ENCODE results near the gene LRP6. TPM values are rescaled to one million over a fixed set of nuclear protein-coding genes. Genes with fewer than 3 reads are reported as not detected.
"Not testable (repeated sequence)": the region's sequence is repeated elsewhere in the genome, so short reads cannot be mapped to it uniquely, and the experiment has no call there.

Gene LRP6
- total RNA-seq, 4 donors from 2014 or later = 15.1 to 25.9 (median 22.0) TPM

- ATAC-seq (ENCODE audit: low FRiP score) (no peak), DNase-seq (ENCODE audit: low spot score) (no peak)
- no peak for TF ChIP-seq CTCF (IDR thresholded peaks at IDR 0.05)
Measured at GRCh38 chr12:12128670-12129069, 138.2 kb downstream of the LRP6 start.

GRCh38 chr12:12127304-12127703, 139.5 kb downstream of the LRP6 start:
- no peak for ATAC-seq (ENCODE audit: low FRiP score)
- no peak for TF ChIP-seq CTCF (IDR thresholded peaks at IDR 0.05)
- DNase-seq (ENCODE audit: low spot score) = no peak

- TF ChIP-seq CTCF (IDR thresholded peaks at IDR 0.05) = no peak
- DNase-seq (ENCODE audit: low spot score) (no peak), ATAC-seq (ENCODE audit: low FRiP score) (no peak)
Measured at GRCh38 chr12:12126551-12126950, 140.3 kb downstream of the LRP6 start.

GRCh38 chr12:12123036-12123604, 143.7 kb downstream of the LRP6 start:
- TF ChIP-seq CTCF (IDR thresholded peaks at IDR 0.05) = no peak
- no peak for DNase-seq (ENCODE audit: low spot score)
- no peak for ATAC-seq (ENCODE audit: low FRiP score)

GRCh38 chr12:12121061-12121460, 145.8 kb downstream of the LRP6 start:
- no peak for ATAC-seq (ENCODE audit: low FRiP score)
- no peak for TF ChIP-seq CTCF (IDR thresholded peaks at IDR 0.05)
- DNase-seq (ENCODE audit: low spot score) = no peak

- no peak for TF ChIP-seq CTCF (IDR thresholded peaks at IDR 0.05)
- ATAC-seq (ENCODE audit: low FRiP score) (no peak), DNase-seq (ENCODE audit: low spot score) (no peak)
Measured at GRCh38 chr12:12116677-12117076, 150.2 kb downstream of the LRP6 start.

GRCh38 chr12:12115514-12115913, 151.3 kb downstream of the LRP6 start:
- DNase-seq (ENCODE audit: low spot score) (no peak), ATAC-seq (ENCODE audit: low FRiP score) (no peak)
- TF ChIP-seq CTCF (IDR thresholded peaks at IDR 0.05) = no peak

GRCh38 chr12:12110923-12111555, 155.8 kb downstream of the LRP6 start:
- not testable (repeated sequence) for DNase-seq (ENCODE audit: low spot score); ATAC-seq (ENCODE audit: low FRiP score)
